ENCODE results near the gene CACNA1G. TPM values are rescaled to one million over a fixed set of nuclear protein-coding genes. Genes with fewer than 3 reads are reported as not detected.

CACNA1G gene
- total RNA-seq, 1 donor from 2014 or later = 0.03 TPM

- DNase-seq (ENCODE audit: low read depth) = no peak
Measured at GRCh38 chr17:50645748-50646682, 85.5 kb downstream of the CACNA1G start.

- no peak for DNase-seq (ENCODE audit: low read depth)
Measured at GRCh38 chr17:50647187-50647586, 86.7 kb downstream of the CACNA1G start.

- no peak for DNase-seq (ENCODE audit: low read depth)
Measured at GRCh38 chr17:50649042-50649908, 88.8 kb downstream of the CACNA1G start.

- DNase-seq (ENCODE audit: low read depth) = no peak
Measured at GRCh38 chr17:50651661-50652060, 91.1 kb downstream of the CACNA1G start.

GRCh38 chr17:50653738-50654137 lies 93.2 kb downstream of the CACNA1G start:
- no peak for DNase-seq (ENCODE audit: low read depth)

- no peak for DNase-seq (ENCODE audit: low read depth)
Measured at GRCh38 chr17:50656509-50656908, 96.0 kb downstream of the CACNA1G start.

GRCh38 chr17:50657054-50657453 lies 96.5 kb downstream of the CACNA1G start:
- DNase-seq (ENCODE audit: low read depth) = no peak

- DNase-seq (ENCODE audit: low read depth) = no peak
Measured at GRCh38 chr17:50657627-50658026, 97.1 kb downstream of the CACNA1G start.

GRCh38 chr17:50658616-50659015 lies 98.1 kb downstream of the CACNA1G start:
- DNase-seq (ENCODE audit: low read depth) = no peak

- no peak for DNase-seq (ENCODE audit: low read depth)
Measured at GRCh38 chr17:50659179-50659578, 98.7 kb downstream of the CACNA1G start.

- peak; percentile 33 for DNase-seq (ENCODE audit: low read depth)
Measured at GRCh38 chr17:50660042-50660886, 99.7 kb downstream of the CACNA1G start.

GRCh38 chr17:50660887-50661345 lies 100.4 kb downstream of the CACNA1G start:
- no peak for DNase-seq (ENCODE audit: low read depth)

- no peak for DNase-seq (ENCODE audit: low read depth)
Measured at GRCh38 chr17:50661348-50661747, 100.8 kb downstream of the CACNA1G start.

- peak; percentile 55 for DNase-seq (ENCODE audit: low read depth)
Measured at GRCh38 chr17:50661795-50662391, 101.4 kb downstream of the CACNA1G start.

GRCh38 chr17:50662632-50663225 lies 102.2 kb downstream of the CACNA1G start:
- DNase-seq (ENCODE audit: low read depth) = no peak

GRCh38 chr17:50663812-50664374 lies 103.4 kb downstream of the CACNA1G start:
- no peak for DNase-seq (ENCODE audit: low read depth)

GRCh38 chr17:50664788-50665458 lies 104.4 kb downstream of the CACNA1G start:
- no peak for DNase-seq (ENCODE audit: low read depth)

GRCh38 chr17:50665838-50666237 lies 105.3 kb downstream of the CACNA1G start:
- no peak for DNase-seq (ENCODE audit: low read depth)

GRCh38 chr17:50666316-50666715 lies 105.8 kb downstream of the CACNA1G start:
- DNase-seq (ENCODE audit: low read depth) = no peak

All from myocyte (in vitro differentiated cells).